GM13976 (cell line): ENCODE data around the gene CBX6.

ENCODE experiments used
- DNase-seq: peaks from one replicate; pipeline ENCODE4 v3.0.0; 2012; ENCODE audit warnings: low spot score
- in situ Hi-C: fragments of 300-500 bp; cut with MboI; formaldehyde crosslinking; loops from one replicate; pipeline ENCODE4 v1.12.0; 2022; ENCODE audit warnings: low sequenced_read_pairs, mixed read lengths, inconsistent platforms; ENCODE audit not compliant: unreplicated experiment
- TF ChIP-seq, protein P1 (sequence below): IDR thresholded peaks from 2 replicates; pipeline ENCODE4 v1.5.1; 2012; ENCODE audit warnings: borderline replicate concordance, mild to moderate bottlenecking; ENCODE audit not compliant: insufficient read depth; ENCODE audit errors: extremely low read depth, missing control alignments, control extremely low read depth

CBX6 gene

DNA sequence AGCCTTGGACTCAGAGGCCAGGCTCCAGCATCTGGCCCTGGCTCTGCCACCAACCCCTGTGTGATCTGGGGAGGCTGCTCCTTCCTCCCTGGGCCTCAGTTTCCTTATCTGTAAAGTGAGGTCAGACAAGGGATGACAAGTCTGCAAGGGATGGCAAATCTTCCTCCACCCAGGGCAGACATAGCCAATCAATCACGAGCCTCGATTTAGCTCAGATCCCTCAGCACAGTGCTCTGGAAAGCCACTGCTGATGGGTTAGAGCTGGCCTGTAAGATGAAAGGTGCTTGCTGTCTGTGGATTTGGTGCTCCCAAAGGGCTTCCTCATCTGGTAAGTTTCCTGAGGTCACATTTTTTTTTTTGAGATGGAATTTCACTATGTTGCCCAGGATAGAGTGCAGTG is 48.4 kb downstream of the CBX6 start:
- in situ Hi-C loops: no loop called here
- TF ChIP-seq, protein P1, sequence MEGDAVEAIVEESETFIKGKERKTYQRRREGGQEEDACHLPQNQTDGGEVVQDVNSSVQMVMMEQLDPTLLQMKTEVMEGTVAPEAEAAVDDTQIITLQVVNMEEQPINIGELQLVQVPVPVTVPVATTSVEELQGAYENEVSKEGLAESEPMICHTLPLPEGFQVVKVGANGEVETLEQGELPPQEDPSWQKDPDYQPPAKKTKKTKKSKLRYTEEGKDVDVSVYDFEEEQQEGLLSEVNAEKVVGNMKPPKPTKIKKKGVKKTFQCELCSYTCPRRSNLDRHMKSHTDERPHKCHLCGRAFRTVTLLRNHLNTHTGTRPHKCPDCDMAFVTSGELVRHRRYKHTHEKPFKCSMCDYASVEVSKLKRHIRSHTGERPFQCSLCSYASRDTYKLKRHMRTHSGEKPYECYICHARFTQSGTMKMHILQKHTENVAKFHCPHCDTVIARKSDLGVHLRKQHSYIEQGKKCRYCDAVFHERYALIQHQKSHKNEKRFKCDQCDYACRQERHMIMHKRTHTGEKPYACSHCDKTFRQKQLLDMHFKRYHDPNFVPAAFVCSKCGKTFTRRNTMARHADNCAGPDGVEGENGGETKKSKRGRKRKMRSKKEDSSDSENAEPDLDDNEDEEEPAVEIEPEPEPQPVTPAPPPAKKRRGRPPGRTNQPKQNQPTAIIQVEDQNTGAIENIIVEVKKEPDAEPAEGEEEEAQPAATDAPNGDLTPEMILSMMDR: no peak
- no peak for DNase-seq

DNA sequence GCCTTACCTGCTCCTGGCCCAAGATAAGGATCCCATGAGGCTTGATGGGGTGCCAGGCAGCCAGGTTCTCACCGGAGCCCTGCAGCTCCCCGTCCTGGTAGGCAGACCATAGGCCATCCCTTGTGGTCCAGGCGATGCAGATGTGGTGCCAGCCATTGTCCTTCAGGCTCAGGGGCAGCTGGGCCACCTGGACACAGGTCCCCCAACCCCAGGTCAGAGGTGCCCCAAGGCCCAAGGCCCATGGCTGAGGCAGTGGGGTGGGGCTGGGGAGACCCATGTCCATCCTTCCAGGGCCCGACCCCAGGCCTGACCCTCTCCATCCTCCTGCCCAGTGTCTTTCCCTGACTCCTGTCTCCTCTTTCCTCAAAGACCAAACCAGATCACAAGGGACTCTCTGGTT is 48.9 kb downstream of the CBX6 start:
- in situ Hi-C loops: no loop called here
- no peak for DNase-seq
- TF ChIP-seq, protein P1: no peak

DNA sequence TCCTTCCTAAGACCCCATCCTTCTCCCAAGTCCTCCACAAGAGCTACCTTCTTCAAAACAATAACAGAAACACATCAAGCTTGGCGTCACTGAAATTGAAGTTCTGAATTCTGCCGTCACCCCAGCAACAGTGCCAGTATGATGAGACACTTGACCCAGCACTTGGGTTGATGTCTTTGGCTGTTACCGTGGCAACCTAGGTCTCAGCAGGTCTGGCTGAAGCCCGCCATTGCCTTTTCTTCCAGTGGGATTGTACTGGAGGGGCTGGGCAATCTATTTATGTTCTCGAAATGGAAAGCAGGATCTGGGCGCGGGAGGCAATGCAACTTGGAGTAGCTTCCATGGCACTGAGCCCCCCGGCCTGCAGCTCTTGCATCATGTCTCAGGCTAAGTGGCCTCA is 52.0 kb downstream of the CBX6 start:
- in situ Hi-C loops: no loop called here
- no peak for DNase-seq
- TF ChIP-seq, protein P1: no peak

DNA sequence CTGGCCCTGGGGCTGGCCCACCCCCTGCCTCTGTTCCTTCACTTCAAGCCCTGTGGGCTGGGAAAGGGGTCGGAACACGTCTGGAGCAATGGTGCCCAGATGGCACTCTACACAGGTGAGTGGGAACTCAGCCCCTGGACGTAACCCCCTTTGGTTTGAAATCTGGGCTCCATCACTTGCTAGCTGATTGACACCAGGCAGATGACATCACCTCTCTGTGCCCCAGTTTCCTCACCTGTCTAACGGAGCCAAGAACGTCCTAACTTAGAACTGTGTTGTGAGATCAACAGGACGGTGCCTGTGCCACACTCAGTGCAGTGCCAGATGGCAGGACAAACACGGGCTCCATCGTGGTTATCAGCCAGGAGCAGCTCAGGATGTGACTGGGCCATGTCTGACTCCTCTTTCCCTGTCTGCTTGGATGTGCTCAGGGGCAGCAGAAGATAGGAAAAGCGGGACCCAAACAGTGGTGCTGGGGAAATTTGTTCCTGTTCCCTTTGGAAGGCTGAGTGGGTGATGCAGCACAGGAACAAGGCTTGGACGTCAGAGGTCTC is 52.6 kb downstream of the CBX6 start:
- in situ Hi-C loops: no loop called here
- no peak for DNase-seq
- TF ChIP-seq, protein P1: no peak

DNA sequence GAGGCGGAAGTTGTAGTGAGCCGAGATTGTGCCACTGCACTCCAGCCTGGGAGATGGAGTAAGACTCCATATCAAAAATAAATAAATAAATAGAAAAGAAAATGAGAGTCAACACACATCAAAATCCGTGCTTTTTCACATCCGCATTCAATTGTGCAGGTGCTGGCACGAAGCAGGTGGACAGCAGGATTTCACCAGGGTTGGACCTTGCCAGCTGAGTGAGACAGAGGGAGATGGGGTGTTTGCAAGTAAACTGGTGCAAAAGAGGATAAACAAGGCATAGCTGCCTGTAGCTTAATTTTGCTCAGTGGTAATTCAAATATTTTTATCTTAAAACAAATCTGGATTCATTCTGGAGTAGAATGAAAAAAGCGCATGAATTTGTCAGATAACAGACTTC is 54.8 kb downstream of the CBX6 start:
- TF ChIP-seq, protein P1: no peak
- in situ Hi-C loops: no loop called here
- no peak for DNase-seq

DNA sequence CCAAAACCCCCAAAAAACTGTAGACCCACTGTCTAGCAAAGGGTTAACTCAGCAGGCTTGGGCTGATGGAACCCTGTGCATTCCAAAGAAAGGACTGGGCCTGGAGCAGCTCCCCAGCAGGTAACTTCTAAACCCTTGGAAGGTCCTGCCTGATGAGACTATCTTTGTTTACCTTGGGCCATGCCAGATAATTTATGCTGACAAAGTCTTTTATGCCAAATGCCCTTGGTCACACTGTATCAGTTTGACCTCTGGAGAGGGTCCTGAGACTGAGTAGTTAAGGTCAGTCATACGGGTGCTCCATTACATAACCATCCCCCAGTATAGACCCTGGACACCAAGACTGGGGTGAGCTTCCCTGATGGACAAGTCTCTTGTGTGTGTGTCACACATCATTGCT is 56.2 kb downstream of the CBX6 start:
- no peak for DNase-seq
- TF ChIP-seq, protein P1: no peak
- in situ Hi-C loops: no loop called here
